Endothelial cell of umbilical vein (primary cell): ENCODE results near the gene TNFAIP1. TPM values are rescaled to one million over a fixed set of nuclear protein-coding genes. Genes with fewer than 3 reads are reported as not detected.
A peak's percentile ranks its signal among the peaks of the same experiment; 100 is the strongest.

ENCODE experiments used
- BruUV-seq: library from RNA; stranded (reverse); fragments of 400-500 nt; replicated peaks from 2 replicates; lab custom pipeline; 2021; lab: Mats Ljungman, UMichigan
- CTCF ChIA-PET: fragments of 300-600, 350-600 bp; sonication (Branson Sonifier 250); formaldehyde crosslinking; loops from one replicate; lab custom pipeline; 2021; ENCODE audit warnings: antibody characterized with exemption, inconsistent platforms; lab: Charles Lee
- POLR2A ChIA-PET: fragments of 300-600, 350-600 bp; sonication (Branson Sonifier 250); formaldehyde crosslinking; loops from one replicate; lab custom pipeline; 2021; ENCODE audit warnings: antibody characterized with exemption, inconsistent platforms; lab: Charles Lee
- DNase-seq: peaks from one replicate; pipeline ENCODE4 v3.0.0-alpha.2; 2011; ENCODE audit warnings: low read depth, low spot score
- FAIRE-seq: peaks from 2 replicates; lab custom pipeline; 2011; peaks lifted over from hg19 to GRCh38; lab: Jason Lieb, UNC
- H2AFZ ChIP-seq: 2 replicates; pipeline ENCODE4 v1.6.0; 2012; ENCODE audit warnings: low read depth, low read length, control low read depth, inconsistent platforms
- H3K27ac ChIP-seq: 2 replicates; pipeline ENCODE4 v1.5.1; 2011; ENCODE audit warnings: low read depth, mild to moderate bottlenecking, control low read depth, low read length, moderate library complexity; ENCODE audit not compliant: insufficient read depth
- H3K27me3 ChIP-seq, 2 experiments: 2 replicates each; pipeline versions ENCODE4 v1.6.0 to v1.6.1; 2011; ENCODE audit warnings: low read length in 2 of 2, mixed read lengths in 1 of 2; ENCODE audit not compliant: control insufficient read depth in 2 of 2, insufficient read depth in 2 of 2
- H3K36me3 ChIP-seq, 2 experiments: 2 replicates in 1 of 2; 3 replicates in 1 of 2; pipeline ENCODE4 v1.5.1; 2011; ENCODE audit warnings: low read length in 2 of 2, mild to moderate bottlenecking in 1 of 2, moderate library complexity in 1 of 2; ENCODE audit not compliant: control insufficient read depth in 2 of 2, insufficient read depth in 2 of 2; ENCODE audit errors: extremely low read depth in 1 of 2
- H3K4me1 ChIP-seq: 3 replicates; pipeline ENCODE4 v1.5.1; 2011; ENCODE audit warnings: mild to moderate bottlenecking, low read length; ENCODE audit not compliant: control insufficient read depth, insufficient read depth; ENCODE audit errors: extremely low read depth
- H3K4me2 ChIP-seq: 2 replicates; pipeline ENCODE4 v1.6.1; 2011; ENCODE audit warnings: low read length, control low read depth, mixed read lengths; ENCODE audit not compliant: insufficient read depth
- H3K4me3 ChIP-seq, 3 experiments: fragments of 200-600 bp in 1 of 3; sonication (generic), shearing (Covaris generic) in 1 of 3; replicated peaks in 1 of 3; 2 replicates each; pipeline ENCODE4 v1.5.1; 2011 to 2016; ENCODE audit warnings: control low read depth in 3 of 3, low read length in 3 of 3, mild to moderate bottlenecking in 2 of 3, inconsistent platforms in 1 of 3, low read depth in 1 of 3, moderate library complexity in 1 of 3; ENCODE audit not compliant: insufficient read depth in 1 of 3
- H3K79me2 ChIP-seq: 2 replicates; pipeline ENCODE4 v1.6.0; 2012; ENCODE audit warnings: low read length, inconsistent platforms; ENCODE audit not compliant: control insufficient read depth, insufficient read depth
- H3K9ac ChIP-seq: replicated peaks from 2 replicates; pipeline ENCODE3; 2011; ENCODE audit warnings: low read length, control low read depth; ENCODE audit not compliant: insufficient read depth; ENCODE audit errors: extremely low read depth
- H3K9me1 ChIP-seq: replicated peaks from 3 replicates; pipeline ENCODE4 v1.6.0; 2011; ENCODE audit warnings: mild to moderate bottlenecking, low read length; ENCODE audit not compliant: control insufficient read depth, insufficient read depth; ENCODE audit errors: extremely low read depth
- H3K9me3 ChIP-seq: replicated peaks from 2 replicates; pipeline ENCODE4 v1.5.1; 2012; ENCODE audit warnings: low read length, inconsistent platforms; ENCODE audit not compliant: control insufficient read depth, insufficient read depth
- H4K20me1 ChIP-seq: replicated peaks from 2 replicates; pipeline ENCODE3; 2011; ENCODE audit warnings: mild to moderate bottlenecking, low read length; ENCODE audit not compliant: control insufficient read depth, insufficient read depth; ENCODE audit errors: extremely low read depth
- CTCF ChIP-seq, 2 donors: IDR thresholded peaks; 1 replicate in 1 of 2; 2 replicates in 1 of 2; pipeline ENCODE4 v1.5.1; 2011; ENCODE audit warnings: low read length in 2 of 2, mild to moderate bottlenecking in 2 of 2, moderate library complexity in 2 of 2, control low read depth in 1 of 2, inconsistent platforms in 1 of 2, low read depth in 1 of 2; ENCODE audit not compliant: insufficient read depth in 1 of 2; ENCODE audit errors: extremely low read depth in 1 of 2
- EZH2 ChIP-seq: IDR thresholded peaks from 2 replicates; pipeline ENCODE4 v1.6.1; 2012; ENCODE audit warnings: borderline replicate concordance, low read depth, mild to moderate bottlenecking, moderate library complexity, low read length, inconsistent platforms; ENCODE audit not compliant: severe bottlenecking
- FOS ChIP-seq: IDR thresholded peaks from 2 replicates; pipeline ENCODE4 v1.6.1; 2011; ENCODE audit warnings: mild to moderate bottlenecking, low read length, moderate library complexity, borderline replicate concordance; ENCODE audit not compliant: insufficient read depth
- GATA2 ChIP-seq: IDR thresholded peaks from 2 replicates; pipeline ENCODE4 v1.7.0; 2011; ENCODE audit warnings: low read depth, mild to moderate bottlenecking, moderate library complexity, mixed read lengths, low read length; ENCODE audit not compliant: insufficient read length, insufficient read depth
- JUN ChIP-seq: IDR thresholded peaks from 2 replicates; pipeline ENCODE4 v1.6.1; 2011; ENCODE audit warnings: borderline replicate concordance, low read depth; ENCODE audit not compliant: insufficient read length, insufficient read depth
- MAX ChIP-seq: IDR thresholded peaks from 2 replicates; pipeline ENCODE4 v1.6.1; 2011; ENCODE audit not compliant: insufficient read depth, insufficient read length
- MYC ChIP-seq: IDR thresholded peaks from one replicate; pipeline ENCODE4 v1.6.1; 2011; ENCODE audit warnings: mild to moderate bottlenecking, low read depth, low read length
- POLR2A ChIP-seq: IDR thresholded peaks from 2 replicates; pipeline ENCODE4 v1.6.1; 2012; ENCODE audit warnings: low read depth, mild to moderate bottlenecking, control low read depth, low read length
- POLR2AphosphoS5 ChIP-seq: IDR thresholded peaks from 2 replicates; pipeline ENCODE4 v1.6.1; 2012; ENCODE audit warnings: low read depth, mild to moderate bottlenecking, control low read depth, low read length, moderate library complexity; ENCODE audit not compliant: insufficient read depth
- dilution Hi-C: fragments of 300-500 bp; cut with MboI; formaldehyde crosslinking; loops from one replicate; pipeline ENCODE4 v1.15.0; 2019; ENCODE audit warnings: low sequenced_read_pairs; ENCODE audit not compliant: extremely low pct_ligation_motif_present
- intact Hi-C: fragments of 100-400 bp; cut with micrococcal nuclease; formaldehyde crosslinking; loops from one replicate; pipeline ENCODE4 v1.10.0; 2022
- polyA plus RNA-seq, 4 experiments: library from polyadenylated mRNA; depleted of rRNA in 3 of 4; stranded (reverse) in 3 of 4; unstranded in 1 of 4; fragments of >200 nt; gene quantifications; 2 replicates each; pipeline versions ENCODE4 v1.2.1 to v1.2.3, GENCODE V29; 2011 to 2012; ENCODE audit warnings: missing spikeins in 1 of 4
- total RNA-seq: library from RNA; stranded (reverse); gene quantifications from 2 replicates; pipeline ENCODE4 v1.2.3, GENCODE V29; 2021

Gene TNFAIP1
- total and polyA plus RNA-seq, 2 donors (not counting 3 experiments of a cell fraction or from before 2014, with no cell fraction given) = 85.7 to 89.6 TPM

DNA sequence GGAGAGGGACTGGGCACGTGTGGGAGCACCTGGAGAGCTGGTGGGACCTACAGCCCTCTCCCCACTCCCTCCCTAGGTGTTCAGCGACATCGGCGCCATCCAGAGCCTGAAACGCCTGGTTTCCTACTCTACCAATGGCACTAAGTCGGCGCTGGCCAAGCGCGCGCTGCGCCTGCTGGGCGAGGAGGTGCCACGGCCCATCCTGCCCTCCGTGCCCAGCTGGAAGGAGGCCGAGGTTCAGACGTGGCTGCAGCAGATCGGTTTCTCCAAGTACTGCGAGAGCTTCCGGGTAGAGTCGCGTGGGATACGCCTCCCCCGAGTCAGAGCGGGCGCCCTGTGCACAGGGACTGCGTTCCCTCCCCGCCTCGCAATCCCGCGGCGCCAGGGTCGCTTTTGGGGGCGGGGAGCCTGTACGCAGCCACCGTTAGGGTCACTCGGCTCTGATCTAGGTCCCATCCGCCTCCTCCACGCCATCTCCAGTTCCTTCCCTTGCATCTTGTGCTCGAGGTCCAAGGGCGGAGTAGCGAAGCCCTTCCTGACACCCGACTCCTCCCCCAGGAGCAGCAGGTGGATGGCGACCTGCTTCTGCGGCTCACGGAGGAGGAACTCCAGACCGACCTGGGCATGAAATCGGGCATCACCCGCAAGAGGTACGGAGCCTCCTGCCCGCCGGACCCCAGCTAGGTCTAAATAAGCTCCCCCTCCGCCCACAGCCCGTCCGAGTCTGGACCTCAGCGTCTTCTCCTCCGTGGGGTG lies 48.9 kb downstream of the TNFAIP1 start:
- no TSS peak for BruUV-seq
- dilution Hi-C loops = no loop called here
- intact Hi-C loops = no loop called here
- DNase-seq (peak; percentile 25), FAIRE-seq (no peak)
- TF ChIP-seq EZH2 (peak; percentile 59), POLR2A (no peak), JUN (no peak)
- H3K9ac ChIP-seq = no peak overlapping the region
- CTCF ChIA-PET = interaction anchor here (0.8 to 2.7 kb wide), 6 partner anchors 10 to 51 kb away, joined by 3 to 11 read pairs (median 4); partner anchors contain the start of genes TNFAIP1 and VTN
- peaks cover 0 to 2% of the 10 kb centered on the region in 2 experiments for H3K36me3 ChIP-seq
- H3K27ac ChIP-seq = no peak overlapping the region
- POLR2A ChIA-PET = no interaction called here
- no peaks in the 10 kb centered on the region for H3K9me3 ChIP-seq
- peak overlapping the region; percentile 32 for H3K4me2 ChIP-seq
- H2AFZ ChIP-seq = peak overlapping the region; percentile 53
- H3K79me2 ChIP-seq = no peaks in the 10 kb centered on the region
- no peaks in the 10 kb centered on the region for H4K20me1 ChIP-seq
- peaks cover 15 to 17% of the 10 kb centered on the region in 2 experiments for H3K27me3 ChIP-seq
- H3K4me3 ChIP-seq = peak overlapping the region in 2 of 3 experiments; percentile 12 to 38
- H3K9me1 ChIP-seq = no peaks in the 10 kb centered on the region
- peaks cover 14% of the 10 kb centered on the region for H3K4me1 ChIP-seq

DNA sequence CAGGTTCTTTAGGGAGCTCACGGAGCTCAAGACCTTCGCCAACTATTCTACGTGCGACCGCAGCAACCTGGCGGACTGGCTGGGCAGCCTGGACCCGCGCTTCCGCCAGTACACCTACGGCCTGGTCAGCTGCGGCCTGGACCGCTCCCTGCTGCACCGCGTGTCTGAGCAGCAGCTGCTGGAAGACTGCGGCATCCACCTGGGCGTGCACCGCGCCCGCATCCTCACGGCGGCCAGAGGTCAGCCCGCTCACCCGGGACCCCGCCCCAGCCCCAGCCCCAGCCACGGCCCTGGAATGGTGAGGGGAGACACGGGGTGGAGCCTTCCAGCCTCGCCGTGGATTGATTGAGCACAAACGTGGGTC lies 49.5 kb downstream of the TNFAIP1 start:
- dilution Hi-C loops = no loop called here

More for the DNA sequence above, 49.5 kb downstream of the TNFAIP1 start:
- peaks cover 0 to 2% of the 10 kb centered on the region in 2 experiments for H3K36me3 ChIP-seq
- H3K9ac ChIP-seq = no peak overlapping the region
- peak overlapping the region in 1 of 3 experiments; percentile 38 for H3K4me3 ChIP-seq
- no peak overlapping the region for H3K27ac ChIP-seq
- FAIRE-seq = no peak
- H3K9me3 ChIP-seq = no peaks in the 10 kb centered on the region
- intact Hi-C loops = no loop called here
- no peak for TF ChIP-seq EZH2
- no peak for TF ChIP-seq GATA2
- no peak for TF ChIP-seq JUN
- no peak for TF ChIP-seq POLR2A
- TF ChIP-seq MAX = no peak
- no peak for TF ChIP-seq MYC
- TF ChIP-seq FOS = no peak
- no peak for TF ChIP-seq POLR2AphosphoS5
- no peak for TF ChIP-seq CTCF (IDR thresholded peaks at IDR 0.05; ENCODE audit: extremely low read depth in 1 of 2, insufficient read depth in 1 of 2, low read depth in 1 of 2, low read length in 2 of 2)
- peak overlapping the region; percentile 32 for H3K4me2 ChIP-seq
- no peaks in the 10 kb centered on the region for H3K9me1 ChIP-seq
- no peaks in the 10 kb centered on the region for H3K79me2 ChIP-seq
- H3K27me3 ChIP-seq = peaks cover 15 to 17% of the 10 kb centered on the region in 2 experiments
- BruUV-seq = no TSS peak
- peak overlapping the region; percentile 53 for H2AFZ ChIP-seq
- H4K20me1 ChIP-seq = no peaks in the 10 kb centered on the region
- H3K4me1 ChIP-seq = peaks cover 14% of the 10 kb centered on the region
- no peak for DNase-seq
- CTCF ChIA-PET = interaction anchor here (0.8 to 2.7 kb wide), 4 partner anchors 32 to 52 kb away, joined by 3 to 11 read pairs (median 4); partner anchors contain the start of gene TNFAIP1
- POLR2A ChIA-PET = no interaction called here
